IPS-NIHi7 (cell line): ENCODE data around the gene MAPK8IP1.

ENCODE experiments used
- DNase-seq: peaks from one replicate; pipeline ENCODE4 v3.0.0; 2012; ENCODE audit warnings: mixed read lengths; ENCODE audit errors: extremely low spot score

The MAPK8IP1 gene

DNA sequence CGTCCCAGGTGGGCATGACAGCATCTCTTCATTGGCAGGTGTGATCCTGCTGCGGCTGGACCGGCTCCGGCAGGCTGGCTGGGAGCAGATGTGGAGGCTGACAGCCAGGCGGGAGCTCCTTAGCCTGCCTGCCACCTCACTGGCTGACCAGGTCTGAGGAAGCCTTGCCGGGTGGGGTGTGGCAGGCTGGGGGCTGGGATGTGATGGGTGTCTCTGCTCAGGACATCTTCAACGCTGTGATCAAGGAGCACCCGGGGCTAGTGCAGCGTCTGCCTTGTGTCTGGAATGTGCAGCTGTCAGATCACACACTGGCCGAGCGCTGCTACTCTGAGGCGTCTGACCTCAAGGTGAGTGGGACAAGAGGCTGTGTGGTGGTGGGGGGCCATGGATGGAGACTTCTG lies 40.5 kb downstream of the MAPK8IP1 start:
- DNase-seq: no peak

DNA sequence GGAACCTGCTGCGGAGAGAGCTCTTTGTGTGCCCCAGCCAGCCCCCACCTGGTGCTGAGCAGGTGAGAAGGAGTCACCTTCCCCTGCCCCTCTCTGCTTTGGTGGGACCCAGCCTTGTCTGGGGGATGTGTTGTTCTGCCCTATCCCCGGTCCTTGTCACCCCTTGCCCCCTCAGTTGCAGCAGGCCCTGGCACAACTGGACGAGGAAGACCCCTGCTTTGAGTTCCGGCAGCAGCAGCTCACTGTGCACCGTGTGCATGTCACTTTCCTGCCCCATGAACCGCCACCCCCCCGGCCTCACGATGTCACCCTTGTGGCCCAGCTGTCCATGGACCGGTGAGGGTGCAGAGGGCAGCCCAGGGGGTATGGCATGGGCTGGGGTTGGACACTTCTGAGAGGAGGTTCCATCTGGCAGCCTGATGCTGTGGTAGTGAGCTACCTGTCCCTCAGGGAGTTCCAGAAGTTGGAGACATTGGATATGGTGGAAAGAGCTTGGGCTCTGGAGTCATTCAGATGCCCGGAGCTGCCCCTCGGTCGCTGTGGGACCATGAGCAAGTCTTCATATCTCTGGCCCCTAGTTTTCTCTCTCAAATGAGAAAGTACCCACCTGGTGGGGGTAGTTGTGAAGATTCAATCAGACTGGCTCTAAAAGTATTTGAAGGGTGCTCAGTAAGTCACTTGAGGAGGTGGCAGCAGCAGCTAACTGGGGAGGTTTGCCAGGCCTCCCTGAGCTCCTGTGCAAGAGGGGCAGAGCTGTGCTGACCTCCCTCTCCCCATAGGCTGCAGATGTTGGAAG lies 41.3 kb downstream of the MAPK8IP1 start:
- no peak for DNase-seq

DNA sequence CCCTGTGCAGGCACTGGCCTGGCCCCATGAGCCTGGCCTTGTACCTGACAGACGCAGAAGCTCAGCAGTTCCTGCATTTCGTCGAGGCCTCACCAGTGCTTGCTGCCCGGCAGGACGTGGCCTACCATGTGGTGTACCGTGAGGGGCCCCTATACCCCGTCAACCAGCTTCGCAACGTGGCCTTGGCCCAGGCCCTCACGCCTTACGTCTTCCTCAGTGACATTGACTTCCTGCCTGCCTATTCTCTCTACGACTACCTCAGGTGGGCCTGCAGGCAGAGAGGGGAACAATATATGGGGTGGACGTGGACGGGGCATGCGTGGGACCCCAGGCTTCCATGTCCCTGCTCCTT lies 41.9 kb downstream of the MAPK8IP1 start:
- no peak for DNase-seq

DNA sequence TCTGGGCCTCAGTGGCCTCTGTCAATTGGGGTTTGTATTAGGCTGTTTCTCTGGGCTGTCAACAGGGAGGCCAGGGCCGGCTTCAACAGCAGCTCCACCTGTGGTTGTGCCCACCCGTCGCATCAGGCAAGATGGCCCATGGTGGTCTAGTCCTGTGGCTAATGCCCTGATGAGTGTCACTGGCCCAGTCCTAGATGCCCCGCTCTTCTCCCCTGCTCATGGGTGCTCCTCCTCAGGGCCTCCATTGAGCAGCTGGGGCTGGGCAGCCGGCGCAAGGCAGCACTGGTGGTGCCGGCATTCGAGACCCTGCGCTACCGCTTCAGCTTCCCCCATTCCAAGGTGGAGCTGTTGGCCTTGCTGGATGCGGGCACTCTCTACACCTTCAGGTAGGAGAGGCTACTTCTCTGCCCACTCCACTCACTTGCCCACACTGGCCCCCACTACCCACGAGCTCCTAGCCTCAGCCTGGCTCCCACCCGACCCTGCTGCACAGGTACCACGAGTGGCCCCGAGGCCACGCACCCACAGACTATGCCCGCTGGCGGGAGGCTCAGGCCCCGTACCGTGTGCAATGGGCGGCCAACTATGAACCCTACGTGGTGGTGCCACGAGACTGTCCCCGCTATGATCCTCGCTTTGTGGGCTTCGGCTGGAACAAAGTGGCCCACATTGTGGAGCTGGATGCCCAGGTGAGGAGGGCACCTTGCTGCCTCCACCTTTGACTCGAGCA lies 42.4 kb downstream of the MAPK8IP1 start:
- no peak for DNase-seq

DNA sequence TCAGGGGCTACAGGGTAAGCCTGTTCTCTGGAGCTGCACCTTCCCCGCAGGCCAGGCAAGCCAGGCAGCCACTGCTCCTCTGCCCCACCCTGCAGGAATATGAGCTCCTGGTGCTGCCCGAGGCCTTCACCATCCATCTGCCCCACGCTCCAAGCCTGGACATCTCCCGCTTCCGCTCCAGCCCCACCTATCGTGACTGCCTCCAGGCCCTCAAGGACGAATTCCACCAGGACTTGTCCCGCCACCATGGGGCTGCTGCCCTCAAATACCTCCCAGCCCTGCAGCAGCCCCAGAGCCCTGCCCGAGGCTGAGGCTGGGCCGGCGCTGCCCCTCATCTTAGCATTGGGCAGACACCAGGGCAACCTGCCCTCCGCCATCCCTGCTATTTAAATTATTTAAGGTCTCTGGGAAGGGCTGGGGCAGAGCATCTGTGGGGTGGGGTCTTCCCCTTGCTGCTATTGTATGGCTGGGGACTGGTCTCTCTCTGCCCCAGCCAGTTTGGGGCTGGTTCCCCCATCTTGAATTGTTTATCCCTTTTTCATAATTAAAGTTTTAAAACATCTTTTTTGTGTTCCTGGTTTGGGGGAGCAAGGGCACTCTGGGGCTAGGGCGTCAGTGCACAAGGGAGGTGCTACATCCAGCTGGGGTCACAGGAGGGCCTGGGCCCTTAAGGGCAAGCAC lies 43.2 kb downstream of the MAPK8IP1 start:
- DNase-seq: no peak

DNA sequence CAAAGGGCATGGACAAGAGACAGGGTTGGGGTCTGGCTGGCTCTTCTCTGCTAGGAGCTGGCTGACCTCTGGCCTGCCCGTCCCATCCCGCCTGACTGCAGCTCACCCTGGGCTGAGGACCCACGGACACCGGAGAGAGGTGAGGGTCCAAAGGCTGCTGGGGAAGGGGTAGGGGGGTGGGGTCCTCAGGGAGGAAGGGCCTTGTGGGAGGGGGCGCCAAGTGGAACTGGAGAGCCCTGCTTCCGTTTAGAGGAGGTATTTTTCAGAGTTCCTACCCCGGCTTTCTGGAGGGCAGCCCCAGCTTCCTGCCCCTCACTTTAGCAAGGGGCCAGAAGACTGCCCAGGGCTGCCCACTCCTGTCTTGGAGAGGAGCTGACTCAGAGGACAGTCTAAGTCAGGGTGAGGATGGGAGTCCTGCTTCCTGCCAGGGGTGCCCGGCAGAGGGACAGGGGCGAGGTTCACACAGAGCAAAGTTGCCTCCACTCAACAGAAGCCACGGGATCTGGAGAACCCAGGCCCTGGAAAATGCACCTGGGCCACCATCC lies 44.1 kb downstream of the MAPK8IP1 start:
- no peak for DNase-seq

DNA sequence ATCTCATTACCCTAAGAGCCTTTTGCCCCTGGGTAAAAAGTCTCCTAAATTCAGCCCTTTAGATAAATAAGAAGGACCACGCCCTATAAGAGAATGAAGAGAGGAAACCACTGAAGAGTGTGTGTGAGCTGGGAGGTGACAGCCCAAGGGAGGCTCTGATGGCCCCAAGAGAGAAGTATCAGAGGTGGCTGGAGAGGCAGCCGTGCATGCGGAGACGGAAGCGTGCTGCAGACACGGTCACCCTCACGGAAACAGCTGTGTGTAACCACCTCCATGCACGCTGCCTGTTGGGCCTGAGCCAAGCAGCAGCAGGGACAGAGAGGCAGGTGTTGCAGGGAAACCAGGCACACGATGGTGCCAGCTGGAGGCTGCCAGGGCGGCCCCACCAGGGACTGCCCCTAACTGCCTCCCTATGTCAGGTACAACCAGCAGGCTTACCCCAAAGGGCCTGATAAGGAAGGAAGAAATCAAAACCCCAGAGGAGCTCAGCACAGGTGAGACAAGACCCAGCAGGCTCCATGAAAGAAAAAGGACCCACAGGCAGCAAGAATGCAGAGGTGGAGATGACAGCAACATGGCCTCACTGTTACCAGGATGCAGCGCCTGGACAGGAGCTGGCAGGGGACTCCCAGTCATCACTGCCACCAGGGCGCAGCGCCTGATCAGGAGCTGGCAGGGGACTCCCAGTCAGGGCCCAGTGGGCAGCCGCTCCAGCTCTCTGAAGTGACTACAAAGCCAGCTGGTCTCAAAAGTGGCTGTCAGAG lies 44.8 kb downstream of the MAPK8IP1 start:
- no peak for DNase-seq

DNA sequence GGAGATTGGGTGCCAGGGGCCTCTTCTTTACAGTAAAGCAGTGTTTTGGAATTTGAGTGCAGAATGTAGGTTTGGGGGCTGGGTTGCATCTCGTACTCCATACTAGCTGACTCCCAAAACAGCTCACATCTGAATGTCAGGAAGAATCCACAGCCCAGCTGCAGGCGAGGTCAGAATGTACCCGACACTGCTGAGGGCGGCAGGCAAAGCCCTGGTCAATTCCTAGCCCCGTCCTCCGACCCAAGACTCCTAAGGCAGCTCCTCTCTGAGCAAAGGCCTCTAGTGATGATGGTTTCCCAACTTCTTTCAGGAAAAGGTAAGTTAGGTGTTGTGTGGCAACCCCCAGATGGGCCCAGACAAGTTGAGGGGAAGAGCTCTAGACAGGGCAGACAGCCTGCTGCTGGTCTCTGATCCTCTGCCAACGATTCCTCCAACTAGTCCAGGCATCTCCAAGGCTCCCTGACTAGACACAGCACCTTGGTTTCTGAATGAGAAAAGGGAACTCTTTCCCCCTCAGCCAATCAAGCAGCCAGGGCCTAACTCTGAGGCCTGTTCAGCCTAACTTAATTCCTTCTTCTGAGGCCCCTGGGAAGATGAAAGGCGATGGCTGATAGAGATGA lies 45.6 kb downstream of the MAPK8IP1 start:
- no peak for DNase-seq

DNA sequence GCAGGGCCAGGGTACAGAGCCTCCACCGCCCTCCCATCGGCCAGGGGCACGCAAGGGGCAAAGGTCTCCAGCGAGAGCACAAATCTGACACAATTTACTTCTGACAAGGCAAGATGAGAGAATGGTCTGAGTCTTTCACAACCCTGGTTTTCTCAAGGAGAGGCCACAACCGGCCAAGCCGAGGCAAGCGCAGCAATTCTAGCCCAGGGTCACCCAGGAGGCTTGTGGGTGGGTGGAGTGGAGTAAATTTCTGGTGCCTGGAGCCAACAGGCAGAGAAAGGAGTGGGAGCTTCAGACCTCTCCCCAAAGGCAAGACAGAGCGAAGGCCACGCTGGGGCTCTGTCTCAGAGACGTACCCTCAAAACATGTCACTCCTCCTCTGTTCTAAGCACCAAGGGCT lies 46.3 kb downstream of the MAPK8IP1 start:
- no peak for DNase-seq

DNA sequence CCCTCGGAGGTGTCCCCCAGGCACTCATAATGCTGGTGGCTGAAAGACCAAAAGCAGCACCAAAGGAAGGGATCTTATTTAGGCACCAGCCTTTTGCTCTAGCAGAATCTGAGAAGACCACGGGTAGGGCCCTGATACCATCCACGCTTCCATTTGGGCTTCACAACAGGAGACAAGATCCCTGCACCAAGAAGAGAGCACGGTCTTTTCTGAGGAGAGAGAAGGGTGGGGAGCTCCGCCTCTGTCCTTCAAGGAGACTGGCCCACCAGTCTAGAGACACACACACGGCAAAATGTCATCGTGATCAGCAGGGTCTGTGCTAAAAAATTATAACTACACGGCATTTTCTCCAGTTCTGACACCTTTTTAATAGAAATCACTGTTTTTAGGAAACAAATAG lies 46.8 kb downstream of the MAPK8IP1 start:
- no peak for DNase-seq

DNA sequence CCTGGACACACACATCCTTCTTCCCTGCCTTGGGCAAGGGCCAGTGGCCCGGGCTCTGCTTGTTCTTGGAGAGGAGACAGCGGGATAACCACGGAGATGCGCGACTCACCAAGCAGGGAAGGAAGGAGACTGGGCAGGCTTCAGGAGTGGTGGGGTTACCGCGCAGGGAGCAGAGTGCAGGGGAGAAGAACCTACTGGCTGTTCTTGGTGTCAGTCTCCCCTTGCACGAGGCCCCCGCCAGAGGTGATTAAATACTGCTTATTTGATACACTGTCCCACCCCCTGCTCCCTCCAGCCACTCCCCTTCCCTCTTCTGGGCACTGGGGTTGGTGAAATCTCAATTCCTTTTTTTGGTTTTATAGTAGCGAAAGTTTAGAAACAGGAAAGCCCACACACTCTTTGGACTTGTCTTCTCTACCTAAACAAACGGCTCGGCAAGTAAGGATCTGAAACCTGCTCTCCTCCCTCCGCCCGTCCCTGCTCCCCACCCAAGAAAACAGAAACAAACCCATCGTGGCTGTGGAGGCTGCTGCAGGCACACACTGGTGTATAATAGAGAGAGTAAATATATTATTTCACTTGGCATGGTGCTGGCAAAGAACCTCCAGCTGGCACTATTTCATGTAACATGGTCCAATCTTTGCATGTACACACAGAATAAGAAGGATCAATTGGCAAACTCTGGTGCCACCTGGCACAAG lies 47.8 kb downstream of the MAPK8IP1 start:
- DNase-seq: no peak

DNA sequence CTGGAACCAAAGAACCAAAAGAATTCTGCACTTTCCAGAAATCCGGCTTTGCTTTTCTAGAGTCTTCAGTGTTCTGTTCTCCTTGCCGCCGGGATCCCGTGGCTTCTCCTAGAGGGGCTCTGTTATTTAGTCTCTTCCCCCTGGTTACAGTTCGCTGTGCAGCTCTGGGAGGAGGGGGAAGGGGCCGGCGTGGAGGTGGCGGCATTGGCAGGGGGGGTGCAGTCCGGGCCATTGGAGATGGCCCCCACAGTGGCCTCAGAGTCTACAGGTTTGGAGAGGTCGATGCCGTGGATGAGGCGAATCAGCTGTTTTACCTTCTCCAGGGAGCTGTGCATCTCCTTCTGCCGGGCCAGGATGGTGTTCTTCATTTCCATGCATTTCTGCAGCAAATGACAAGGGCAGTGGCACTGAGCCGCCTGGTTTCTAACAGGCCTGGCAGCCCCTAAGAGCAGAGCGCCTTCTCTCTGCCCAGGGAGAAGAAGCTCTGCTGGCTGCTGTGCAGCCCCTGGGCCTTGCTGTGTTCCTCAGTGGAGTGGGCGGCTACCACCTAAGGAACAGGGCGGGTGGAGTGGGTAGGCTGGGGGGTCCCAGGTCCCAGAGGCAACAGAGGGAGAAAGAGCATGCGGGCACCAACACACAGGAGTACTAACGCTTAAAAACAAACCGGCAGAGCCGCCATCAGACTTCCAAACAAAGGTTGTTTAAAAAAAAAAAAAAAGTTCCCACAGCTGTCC lies 48.6 kb downstream of the MAPK8IP1 start:
- DNase-seq: no peak

DNA sequence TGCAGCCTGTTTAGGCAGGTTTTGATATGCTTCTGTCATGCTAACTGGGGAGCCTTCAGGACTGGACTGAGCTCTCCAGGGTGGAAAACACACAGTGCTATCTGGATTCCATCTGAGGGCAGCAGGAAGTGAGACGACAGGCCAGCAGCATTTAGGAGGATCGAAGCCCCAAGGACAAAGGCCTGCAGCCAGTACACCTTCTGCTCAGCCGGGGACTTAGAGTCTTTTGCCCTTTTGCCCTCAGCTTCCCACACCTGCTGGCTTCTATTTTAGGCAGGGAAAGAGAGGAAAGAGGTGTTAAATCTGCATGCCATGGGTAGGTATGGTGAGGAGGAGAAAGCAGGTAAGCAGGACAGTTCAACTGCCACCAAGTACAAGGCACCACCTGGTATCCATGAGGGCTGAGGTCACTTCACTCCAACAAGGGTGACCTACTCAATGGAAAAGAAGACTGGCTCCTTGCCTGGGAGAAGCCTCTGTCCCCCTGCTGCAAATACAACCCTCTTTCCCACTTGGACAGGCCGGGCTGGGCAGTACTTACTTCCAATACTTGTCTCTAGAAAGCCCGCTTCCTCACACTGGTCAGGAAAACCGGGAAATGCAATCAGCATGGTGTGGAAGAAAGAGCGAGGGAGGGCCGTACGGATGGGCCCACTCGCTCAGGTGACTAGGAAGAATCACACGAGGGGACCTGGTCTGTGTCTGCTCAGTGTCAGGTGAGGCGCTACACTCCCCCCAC lies 49.3 kb downstream of the MAPK8IP1 start:
- no peak for DNase-seq

DNA sequence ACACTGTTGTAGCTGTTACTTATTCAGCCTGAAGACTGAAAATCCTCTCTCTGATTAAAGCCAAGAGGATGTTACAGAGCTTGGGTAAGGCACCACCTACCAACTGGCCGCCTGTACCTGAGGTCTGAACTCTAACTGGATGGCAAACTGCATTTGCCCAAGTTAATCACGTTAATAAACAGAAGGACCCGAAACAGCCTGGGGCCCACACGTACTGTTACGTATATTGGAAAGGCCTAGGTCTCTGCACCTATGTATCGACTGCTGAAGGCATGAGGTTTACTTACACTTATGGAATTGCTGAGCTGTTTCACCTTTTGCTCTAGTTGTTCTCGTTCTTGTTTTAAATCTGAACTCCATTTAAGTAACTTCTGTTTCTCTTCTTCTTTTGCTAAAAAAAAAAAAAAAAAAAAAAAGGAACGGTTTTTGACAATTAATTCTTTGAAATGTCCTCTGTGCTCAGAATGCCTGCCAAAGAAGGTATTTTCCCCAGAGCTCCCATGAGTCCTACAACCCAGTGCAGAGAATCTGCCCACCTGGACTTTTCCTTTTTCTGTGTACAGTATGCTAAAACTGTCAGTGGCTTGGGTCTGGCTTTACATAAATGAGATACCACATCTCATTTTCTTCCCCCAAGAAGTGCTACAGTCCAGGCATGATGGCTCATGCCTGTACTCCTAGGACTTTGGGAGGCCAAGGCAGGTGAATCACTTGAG lies 50.1 kb downstream of the MAPK8IP1 start:
- no peak for DNase-seq

DNA sequence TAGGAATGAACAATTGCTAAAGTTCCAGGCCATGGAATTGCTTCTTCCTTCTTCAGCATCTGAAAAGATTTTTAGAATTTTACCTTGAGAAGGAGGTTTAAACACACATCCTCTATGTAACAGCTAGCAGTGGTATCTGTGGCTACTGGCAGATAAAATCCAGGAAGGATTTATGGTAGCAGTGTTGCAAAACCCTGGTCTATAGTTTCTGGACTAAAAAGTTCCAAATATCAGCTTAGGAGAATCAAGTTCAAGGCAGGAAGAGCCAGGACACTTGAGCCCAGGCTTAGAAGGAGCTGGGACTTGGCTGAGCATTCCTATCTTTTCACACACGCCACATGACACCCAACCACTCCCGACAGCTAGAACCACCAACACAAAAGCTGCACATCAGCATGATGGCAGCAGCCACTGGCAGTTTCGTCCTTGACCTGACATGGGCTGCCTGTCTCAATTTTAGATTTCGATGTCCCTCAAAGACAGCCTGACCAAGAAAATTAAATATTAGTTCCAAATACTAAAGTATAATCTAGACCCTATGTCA lies 51.1 kb downstream of the MAPK8IP1 start:
- no peak for DNase-seq

DNA sequence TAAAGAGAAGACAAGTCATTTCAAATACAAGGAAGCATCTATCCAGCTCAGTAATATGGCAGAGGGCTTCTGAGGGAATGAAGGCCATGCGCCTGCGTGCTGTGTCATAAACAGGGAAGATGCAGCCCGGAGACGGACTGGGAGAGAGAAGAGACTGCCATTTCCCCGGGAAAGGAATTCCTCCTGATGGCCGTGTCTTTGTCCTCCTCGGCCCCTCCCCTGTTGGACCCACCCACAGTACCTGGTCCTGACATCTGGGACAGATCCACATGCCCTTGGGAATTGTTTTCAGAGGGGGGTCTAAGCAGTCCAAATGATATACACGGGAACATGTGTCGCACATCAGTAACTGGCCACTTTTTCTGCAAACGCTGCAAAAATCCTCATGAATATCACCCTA lies 52.5 kb downstream of the MAPK8IP1 start:
- DNase-seq: no peak

DNA sequence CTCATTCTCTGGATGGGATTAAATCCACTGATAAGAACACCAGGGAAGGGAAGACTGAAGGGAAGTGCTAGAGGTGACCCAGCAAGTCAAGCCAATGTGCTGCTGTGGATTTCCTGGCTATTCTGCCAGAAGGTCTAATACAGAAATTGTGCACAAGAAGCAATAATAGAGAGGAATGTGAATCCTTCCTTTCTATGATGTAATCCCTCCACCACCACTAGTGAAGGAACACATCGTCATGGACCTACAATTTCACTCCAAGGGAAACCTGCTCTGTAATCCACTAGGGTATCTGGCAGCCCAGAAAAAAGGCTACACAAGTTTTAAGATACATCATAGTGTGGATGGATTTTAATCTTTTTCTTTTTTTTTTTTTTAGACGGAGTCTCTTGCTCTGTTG lies 54.4 kb downstream of the MAPK8IP1 start:
- DNase-seq: no peak

DNA sequence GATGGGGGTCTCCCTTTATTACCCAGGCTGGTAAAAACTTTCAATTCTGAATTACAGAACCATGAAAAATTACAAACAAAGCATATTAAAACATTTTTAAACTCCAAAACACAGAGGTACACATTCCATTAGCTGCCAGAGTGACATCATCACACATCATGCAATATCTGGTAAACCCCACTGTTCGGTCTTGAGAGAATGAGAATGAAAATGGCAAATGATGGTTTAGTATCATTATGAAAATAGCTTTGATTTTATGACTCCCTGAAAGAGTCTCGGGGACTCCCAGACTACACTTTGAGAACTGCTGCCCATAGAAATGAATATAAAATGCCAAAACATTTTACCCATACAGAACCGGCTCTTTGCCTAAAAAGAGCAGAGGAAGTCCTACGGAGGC lies 55.8 kb downstream of the MAPK8IP1 start:
- no peak for DNase-seq
